ENCODE results near the gene CCL25. TPM values are rescaled to one million over a fixed set of nuclear protein-coding genes. Genes with fewer than 3 reads are reported as not detected.

CCL25 gene
- total RNA-seq, 1 donor from 2014 or later, result not detected

- no peak overlapping the region for H3K27ac Mint-ChIP-seq
- H3K9me3 Mint-ChIP-seq (ENCODE audit: low read depth), result no peaks in the 10 kb centered on the region
- no peaks in the 10 kb centered on the region for H3K36me3 Mint-ChIP-seq (ENCODE audit: insufficient read depth)
- DNase-seq (ENCODE audit: low spot score, unreplicated experiment), result no peak
- H3K4me1 Mint-ChIP-seq (ENCODE audit: low read depth), result peaks cover 8% of the 10 kb centered on the region
- no peaks in the 10 kb centered on the region for H3K27me3 Mint-ChIP-seq
- H3K4me3 Mint-ChIP-seq (ENCODE audit: low read depth), result no peak overlapping the region
- no peak for TF ChIP-seq CTCF (IDR thresholded peaks at IDR 0.05; ENCODE audit: unreplicated experiment)
Observed at GRCh38 chr19:8038815-8039214, 13.7 kb upstream of the CCL25 start.

DNA sequence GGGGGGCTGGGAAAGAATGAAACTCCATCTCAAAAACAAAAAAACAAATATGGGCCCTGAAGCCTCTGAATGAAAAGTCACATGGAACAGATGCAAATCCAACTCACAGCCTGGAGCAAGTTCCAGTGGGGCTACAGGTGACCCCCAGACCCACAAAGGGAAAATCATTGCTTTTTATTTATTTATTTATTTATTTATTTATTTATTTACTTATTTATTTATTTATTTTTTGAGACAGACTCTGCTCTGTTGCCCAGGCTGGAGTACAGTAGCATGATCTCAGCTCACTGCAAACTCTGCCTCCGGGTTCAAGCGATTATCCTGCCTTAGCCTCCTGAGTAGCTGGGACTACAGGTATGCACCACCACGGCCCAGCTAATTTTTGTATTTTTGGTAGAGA is 13.3 kb upstream of the CCL25 start:
- H3K36me3 Mint-ChIP-seq (ENCODE audit: insufficient read depth), result no peaks in the 10 kb centered on the region
- no peak overlapping the region for H3K4me3 Mint-ChIP-seq (ENCODE audit: low read depth)
- peaks cover 2% of the 10 kb centered on the region for H3K27me3 Mint-ChIP-seq
- H3K4me1 Mint-ChIP-seq (ENCODE audit: low read depth), result peaks cover 8% of the 10 kb centered on the region
- no peak for DNase-seq (ENCODE audit: low spot score, unreplicated experiment)
- no peak for TF ChIP-seq CTCF (IDR thresholded peaks at IDR 0.05; ENCODE audit: unreplicated experiment)
- no peak overlapping the region for H3K27ac Mint-ChIP-seq
- no peaks in the 10 kb centered on the region for H3K9me3 Mint-ChIP-seq (ENCODE audit: low read depth)

DNA sequence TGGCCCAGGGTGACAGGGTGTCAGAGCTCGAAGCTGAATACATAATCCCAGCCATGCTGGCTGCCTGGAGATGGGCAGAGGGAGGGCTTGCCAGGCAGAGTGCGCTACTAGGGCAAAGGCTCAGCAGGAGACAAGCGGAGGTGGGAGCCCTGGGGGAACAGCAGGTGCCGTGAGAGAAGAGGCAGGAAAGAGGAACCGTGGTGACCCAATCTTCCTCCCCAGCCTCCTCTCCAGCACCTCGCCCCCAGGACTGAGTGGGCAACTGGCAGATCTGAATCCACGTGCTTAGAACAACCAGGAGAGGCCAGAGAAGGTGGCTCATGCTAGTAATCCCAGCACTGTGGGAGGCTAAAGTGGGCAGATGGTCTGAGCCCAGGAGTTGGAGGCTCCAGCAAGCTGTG is 11.0 kb upstream of the CCL25 start:
- no peak for TF ChIP-seq CTCF (IDR thresholded peaks at IDR 0.05; ENCODE audit: unreplicated experiment)

GRCh38 chr19:8042900-8043299 is 9.7 kb upstream of the CCL25 start:
- Mint-ChIP-seq H3K9me3 (ENCODE audit: low read depth) (no peaks in the 10 kb centered on the region), H3K36me3 (ENCODE audit: insufficient read depth) (no peaks in the 10 kb centered on the region), H3K4me3 (ENCODE audit: low read depth) (no peak overlapping the region), H3K27ac (no peak overlapping the region), H3K4me1 (ENCODE audit: low read depth) (no peaks in the 10 kb centered on the region), H3K27me3 (peaks cover 16% of the 10 kb centered on the region)
- no peak for DNase-seq (ENCODE audit: low spot score, unreplicated experiment)
- TF ChIP-seq CTCF (IDR thresholded peaks at IDR 0.05; ENCODE audit: unreplicated experiment), result no peak

More for the DNA sequence above, 11.0 kb upstream of the CCL25 start:
- no peak overlapping the region for H3K4me3 Mint-ChIP-seq (ENCODE audit: low read depth)
- DNase-seq (ENCODE audit: low spot score, unreplicated experiment), result no peak
- no peak overlapping the region for H3K27ac Mint-ChIP-seq
- peaks cover 6% of the 10 kb centered on the region for H3K27me3 Mint-ChIP-seq
- H3K9me3 Mint-ChIP-seq (ENCODE audit: low read depth), result no peaks in the 10 kb centered on the region
- H3K36me3 Mint-ChIP-seq (ENCODE audit: insufficient read depth), result no peaks in the 10 kb centered on the region
- peaks cover 1% of the 10 kb centered on the region for H3K4me1 Mint-ChIP-seq (ENCODE audit: low read depth)

GRCh38 chr19:8044018-8044417 is 8.5 kb upstream of the CCL25 start:
- no peaks in the 10 kb centered on the region for H3K9me3 Mint-ChIP-seq (ENCODE audit: low read depth)
- no peaks in the 10 kb centered on the region for H3K4me1 Mint-ChIP-seq (ENCODE audit: low read depth)
- H3K27me3 Mint-ChIP-seq, result peaks cover 22% of the 10 kb centered on the region
- no peak for DNase-seq (ENCODE audit: low spot score, unreplicated experiment)
- no peak overlapping the region for H3K4me3 Mint-ChIP-seq (ENCODE audit: low read depth)
- H3K27ac Mint-ChIP-seq, result peak overlapping the region; percentile 82
- no peaks in the 10 kb centered on the region for H3K36me3 Mint-ChIP-seq (ENCODE audit: insufficient read depth)
- TF ChIP-seq CTCF (IDR thresholded peaks at IDR 0.05; ENCODE audit: unreplicated experiment), result no peak
